Activated T-cell treated with anti-CD3 and anti-CD28 coated beads for 48 hours (primary cell): ENCODE measurements around the gene YJEFN3.

Experiments used
- DNase-seq: peaks from one replicate; pipeline ENCODE4 v3.0.0-alpha.2; 2020; ENCODE audit warnings: low read depth

The YJEFN3 gene

GRCh38 chr19:19554074-19555023 is 25.6 kb downstream of the YJEFN3 start:
- DNase-seq, result peak; percentile 58

- no peak for DNase-seq
Measured at GRCh38 chr19:19558055-19558454, 29.3 kb downstream of the YJEFN3 start.

GRCh38 chr19:19558636-19559035 is 29.9 kb downstream of the YJEFN3 start:
- no peak for DNase-seq

- no peak for DNase-seq
Measured at GRCh38 chr19:19559931-19560330, 31.2 kb downstream of the YJEFN3 start.

- no peak for DNase-seq
Measured at GRCh38 chr19:19561946-19562664, 33.4 kb downstream of the YJEFN3 start.

GRCh38 chr19:19562665-19563347 is 34.1 kb downstream of the YJEFN3 start:
- no peak for DNase-seq

- DNase-seq, result no peak
Measured at GRCh38 chr19:19563348-19563848, 34.7 kb downstream of the YJEFN3 start.

- no peak for DNase-seq
Measured at GRCh38 chr19:19566306-19566705, 37.6 kb downstream of the YJEFN3 start.

GRCh38 chr19:19567391-19567790 is 38.7 kb downstream of the YJEFN3 start:
- no peak for DNase-seq

- DNase-seq, result no peak
Measured at GRCh38 chr19:19568802-19569756, 40.4 kb downstream of the YJEFN3 start.

- DNase-seq, result no peak
Measured at GRCh38 chr19:19570571-19570970, 41.9 kb downstream of the YJEFN3 start.

- no peak for DNase-seq
Measured at GRCh38 chr19:19571071-19571786, 42.5 kb downstream of the YJEFN3 start.

GRCh38 chr19:19575411-19575810 is 46.7 kb downstream of the YJEFN3 start:
- DNase-seq, result no peak

- DNase-seq, result no peak
Measured at GRCh38 chr19:19578252-19578651, 49.5 kb downstream of the YJEFN3 start.

- no peak for DNase-seq
Measured at GRCh38 chr19:19579533-19580361, 51.0 kb downstream of the YJEFN3 start.

GRCh38 chr19:19580418-19580817 is 51.7 kb downstream of the YJEFN3 start:
- no peak for DNase-seq

GRCh38 chr19:19581391-19581790 is 52.7 kb downstream of the YJEFN3 start:
- no peak for DNase-seq

GRCh38 chr19:19582471-19582870 is 53.8 kb downstream of the YJEFN3 start:
- DNase-seq, result no peak

GRCh38 chr19:19584356-19584755 is 55.6 kb downstream of the YJEFN3 start:
- no peak for DNase-seq
